HEK293T (cell line): ENCODE results near the gene EYS.

ENCODE experiments used
- ARNT ChIP-seq: fragments of 450-650 bp; IDR thresholded peaks from 2 replicates; pipeline ENCODE4 v1.6.1; 2017; ENCODE audit warnings: mild to moderate bottlenecking
- BHLHE40 ChIP-seq: fragments of 450-650 bp; IDR thresholded peaks from 2 replicates; pipeline ENCODE4 v1.6.1; 2016; ENCODE audit warnings: mild to moderate bottlenecking, moderate library complexity, borderline replicate concordance
- FOXA1 ChIP-seq: fragments of 450-650 bp; IDR thresholded peaks from 2 replicates; pipeline ENCODE4 v1.6.1; 2016; ENCODE audit warnings: mild to moderate bottlenecking
- FOXK2 ChIP-seq: fragments of 450-650 bp; IDR thresholded peaks from 2 replicates; pipeline ENCODE4 v1.6.1; 2016; ENCODE audit warnings: mild to moderate bottlenecking
- FOXM1 ChIP-seq: fragments of 450-650 bp; IDR thresholded peaks from 2 replicates; pipeline ENCODE4 v1.6.1; 2017; ENCODE audit warnings: mild to moderate bottlenecking, borderline replicate concordance
- SUZ12 ChIP-seq: fragments of 450-650 bp; IDR thresholded peaks from 2 replicates; pipeline ENCODE4 v1.6.1; 2016; ENCODE audit warnings: mild to moderate bottlenecking
- TARDBP ChIP-seq: fragments of 450-650 bp; IDR thresholded peaks from 2 replicates; pipeline ENCODE4 v1.6.1; 2016
- ZNF384 ChIP-seq: fragments of 450-650 bp; IDR thresholded peaks from 2 replicates; pipeline ENCODE4 v1.6.1; 2016
- TF ChIP-seq, protein P1 (sequence below): fragments of 450-650 bp; IDR thresholded peaks from 2 replicates; pipeline ENCODE4 v1.6.1; 2016

DNA sequence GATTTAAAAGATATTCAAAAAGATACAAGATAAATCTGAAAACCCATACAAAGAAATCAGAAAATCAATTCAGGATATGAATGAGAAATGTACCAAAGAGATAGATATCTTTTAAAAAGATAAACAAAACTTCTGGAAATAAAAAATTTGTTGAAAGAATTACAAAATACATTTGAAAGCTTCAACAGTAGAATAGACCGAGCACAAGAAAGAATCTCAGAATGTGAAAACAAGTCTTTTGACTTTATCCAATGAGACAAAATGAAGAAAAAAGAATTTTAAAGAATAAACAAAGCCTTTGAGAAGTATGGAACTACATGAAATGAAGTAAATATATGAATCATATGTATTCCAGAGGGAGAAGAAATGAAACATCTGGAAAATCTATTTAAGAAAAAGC lies 1011.0 kb downstream of the EYS start:
- TF ChIP-seq FOXM1 (no peak), TARDBP (no peak), FOXK2 (no peak), FOXA1 (no peak), ZNF384 (no peak), ARNT (no peak), SUZ12 (no peak), BHLHE40 (no peak)
- TF ChIP-seq, protein P1, sequence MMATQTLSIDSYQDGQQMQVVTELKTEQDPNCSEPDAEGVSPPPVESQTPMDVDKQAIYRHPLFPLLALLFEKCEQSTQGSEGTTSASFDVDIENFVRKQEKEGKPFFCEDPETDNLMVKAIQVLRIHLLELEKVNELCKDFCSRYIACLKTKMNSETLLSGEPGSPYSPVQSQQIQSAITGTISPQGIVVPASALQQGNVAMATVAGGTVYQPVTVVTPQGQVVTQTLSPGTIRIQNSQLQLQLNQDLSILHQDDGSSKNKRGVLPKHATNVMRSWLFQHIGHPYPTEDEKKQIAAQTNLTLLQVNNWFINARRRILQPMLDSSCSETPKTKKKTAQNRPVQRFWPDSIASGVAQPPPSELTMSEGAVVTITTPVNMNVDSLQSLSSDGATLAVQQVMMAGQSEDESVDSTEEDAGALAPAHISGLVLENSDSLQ, result no peak
